Prostate gland (tissue), 2 donors: ENCODE measurements around the gene ADAMTS12.

Experiments used
- POLR2A ChIP-seq: fragments of 450-650 bp; IDR thresholded peaks from one replicate; pipeline ENCODE4 v1.6.1; 2016; ENCODE audit warnings: antibody characterized with exemption, mild to moderate bottlenecking
- TF ChIP-seq, protein P1 (sequence below), 4 experiments: fragments of 200-600 bp in 2 of 4; fragments of 450-650 bp in 2 of 4; sonication (generic) in 2 of 4; IDR thresholded peaks; 1 replicate in 3 of 4; 2 replicates in 1 of 4; pipeline ENCODE4 v1.5.1; 2016 to 2019; ENCODE audit warnings: antibody characterized with exemption in 4 of 4, mild to moderate bottlenecking in 2 of 4, moderate library complexity in 2 of 4

DNA sequence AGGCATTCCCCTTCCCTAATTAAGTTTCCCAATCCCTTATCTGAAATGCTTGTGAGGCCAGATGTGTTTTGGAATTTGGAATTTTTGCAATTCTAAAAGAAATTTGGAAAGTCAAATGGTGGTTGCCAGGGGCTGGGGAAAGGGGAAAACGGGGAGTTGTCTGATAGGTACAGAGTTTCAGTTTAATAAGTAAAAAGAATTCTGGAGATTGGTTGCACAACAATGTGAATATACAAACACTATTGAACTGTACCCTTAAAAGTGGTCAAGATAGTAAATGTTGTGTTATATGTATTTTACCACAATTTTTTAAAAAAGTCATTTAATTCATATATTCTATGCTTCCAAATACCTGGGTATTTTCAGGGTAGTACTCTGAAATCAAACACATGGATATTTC lies 154.5 kb downstream of the ADAMTS12 start:
- TF ChIP-seq, protein P1, sequence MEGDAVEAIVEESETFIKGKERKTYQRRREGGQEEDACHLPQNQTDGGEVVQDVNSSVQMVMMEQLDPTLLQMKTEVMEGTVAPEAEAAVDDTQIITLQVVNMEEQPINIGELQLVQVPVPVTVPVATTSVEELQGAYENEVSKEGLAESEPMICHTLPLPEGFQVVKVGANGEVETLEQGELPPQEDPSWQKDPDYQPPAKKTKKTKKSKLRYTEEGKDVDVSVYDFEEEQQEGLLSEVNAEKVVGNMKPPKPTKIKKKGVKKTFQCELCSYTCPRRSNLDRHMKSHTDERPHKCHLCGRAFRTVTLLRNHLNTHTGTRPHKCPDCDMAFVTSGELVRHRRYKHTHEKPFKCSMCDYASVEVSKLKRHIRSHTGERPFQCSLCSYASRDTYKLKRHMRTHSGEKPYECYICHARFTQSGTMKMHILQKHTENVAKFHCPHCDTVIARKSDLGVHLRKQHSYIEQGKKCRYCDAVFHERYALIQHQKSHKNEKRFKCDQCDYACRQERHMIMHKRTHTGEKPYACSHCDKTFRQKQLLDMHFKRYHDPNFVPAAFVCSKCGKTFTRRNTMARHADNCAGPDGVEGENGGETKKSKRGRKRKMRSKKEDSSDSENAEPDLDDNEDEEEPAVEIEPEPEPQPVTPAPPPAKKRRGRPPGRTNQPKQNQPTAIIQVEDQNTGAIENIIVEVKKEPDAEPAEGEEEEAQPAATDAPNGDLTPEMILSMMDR (IDR thresholded peaks at IDR 0.05), result no peak
- no peak for TF ChIP-seq POLR2A
